Right atrium auricular region (tissue), 2 donors: Measurements from ENCODE around the gene OPTN. TPM values are rescaled to one million over a fixed set of nuclear protein-coding genes. Genes with fewer than 3 reads are reported as not detected.
"Not testable (repeated sequence)": the region's sequence is repeated elsewhere in the genome, so short reads cannot be mapped to it uniquely, and the experiment has no call there.

Source experiments
- DNase-seq: peaks from one replicate; pipeline ENCODE4 v3.0.0-alpha.2; 2019; ENCODE audit warnings: low spot score
- H3K27ac ChIP-seq, 2 donors: fragments of 200-600 bp; sonication (generic); 1 replicate in 1 of 2; 2 replicates in 1 of 2; pipeline ENCODE4 v1.5.1; 2016 to 2019
- H3K27me3 ChIP-seq, 2 donors: fragments of 200-600 bp; sonication (generic); one replicate each; pipeline versions ENCODE4 v1.5.1 to v1.6.0; 2017 to 2019
- H3K36me3 ChIP-seq: fragments of 200-600 bp; sonication (generic); one replicate; pipeline ENCODE4 v1.5.1; 2016
- H3K4me1 ChIP-seq, 2 donors: fragments of 200-600 bp; sonication (generic); one replicate each; pipeline versions ENCODE4 v1.5.1 to v1.6.0; 2017 to 2019
- H3K4me3 ChIP-seq, 2 donors: fragments of 200-600 bp; sonication (generic); 1 replicate in 1 of 2; 2 replicates in 1 of 2; pipeline ENCODE4 v1.5.1; 2017 to 2019; ENCODE audit warnings: mild to moderate bottlenecking in 1 of 2, moderate library complexity in 1 of 2
- H3K9me3 ChIP-seq, 2 donors: fragments of 200-600 bp; sonication (generic); one replicate each; pipeline ENCODE4 v1.5.1; 2019
- total RNA-seq, 2 donors: library from RNA; depleted of rRNA; stranded (reverse); fragments of >200 nt; gene quantifications; one replicate each; pipeline ENCODE4 v1.1.0, GENCODE V29; 2016
- TF ChIP-seq, protein P1 (sequence below), 2 donors: fragments of 200-600 bp; sonication (generic); IDR thresholded peaks; one replicate each; pipeline ENCODE4 v1.5.1; 2019; ENCODE audit warnings: antibody characterized with exemption in 2 of 2

The OPTN gene
- total RNA-seq, 2 donors from 2014 or later, result 67.9 to 82.7 TPM

DNA sequence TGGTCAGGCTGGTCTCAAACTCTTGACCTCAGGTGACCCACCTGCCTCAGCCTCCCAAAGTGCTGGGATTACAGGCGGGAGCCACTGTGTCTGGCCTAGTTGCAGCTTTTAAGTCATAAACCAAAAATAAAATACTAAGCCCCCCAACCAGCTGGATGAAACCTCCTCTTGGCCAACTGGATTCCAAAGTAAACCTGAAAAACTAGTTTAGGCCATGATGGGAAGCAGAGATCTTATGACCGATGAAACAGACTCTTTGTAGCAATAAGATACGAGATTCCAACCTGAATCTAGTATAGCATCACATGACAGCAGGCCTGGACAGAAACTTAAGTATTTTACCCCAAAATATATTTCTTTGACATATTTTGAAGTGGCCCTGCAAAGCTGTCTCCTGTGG lies 52.3 kb downstream of the OPTN start:
- no peak overlapping the region for H3K27ac ChIP-seq
- H3K4me3 ChIP-seq, result no peak overlapping the region
- TF ChIP-seq, protein P1, sequence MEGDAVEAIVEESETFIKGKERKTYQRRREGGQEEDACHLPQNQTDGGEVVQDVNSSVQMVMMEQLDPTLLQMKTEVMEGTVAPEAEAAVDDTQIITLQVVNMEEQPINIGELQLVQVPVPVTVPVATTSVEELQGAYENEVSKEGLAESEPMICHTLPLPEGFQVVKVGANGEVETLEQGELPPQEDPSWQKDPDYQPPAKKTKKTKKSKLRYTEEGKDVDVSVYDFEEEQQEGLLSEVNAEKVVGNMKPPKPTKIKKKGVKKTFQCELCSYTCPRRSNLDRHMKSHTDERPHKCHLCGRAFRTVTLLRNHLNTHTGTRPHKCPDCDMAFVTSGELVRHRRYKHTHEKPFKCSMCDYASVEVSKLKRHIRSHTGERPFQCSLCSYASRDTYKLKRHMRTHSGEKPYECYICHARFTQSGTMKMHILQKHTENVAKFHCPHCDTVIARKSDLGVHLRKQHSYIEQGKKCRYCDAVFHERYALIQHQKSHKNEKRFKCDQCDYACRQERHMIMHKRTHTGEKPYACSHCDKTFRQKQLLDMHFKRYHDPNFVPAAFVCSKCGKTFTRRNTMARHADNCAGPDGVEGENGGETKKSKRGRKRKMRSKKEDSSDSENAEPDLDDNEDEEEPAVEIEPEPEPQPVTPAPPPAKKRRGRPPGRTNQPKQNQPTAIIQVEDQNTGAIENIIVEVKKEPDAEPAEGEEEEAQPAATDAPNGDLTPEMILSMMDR (IDR thresholded peaks at IDR 0.05), result no peak

DNA sequence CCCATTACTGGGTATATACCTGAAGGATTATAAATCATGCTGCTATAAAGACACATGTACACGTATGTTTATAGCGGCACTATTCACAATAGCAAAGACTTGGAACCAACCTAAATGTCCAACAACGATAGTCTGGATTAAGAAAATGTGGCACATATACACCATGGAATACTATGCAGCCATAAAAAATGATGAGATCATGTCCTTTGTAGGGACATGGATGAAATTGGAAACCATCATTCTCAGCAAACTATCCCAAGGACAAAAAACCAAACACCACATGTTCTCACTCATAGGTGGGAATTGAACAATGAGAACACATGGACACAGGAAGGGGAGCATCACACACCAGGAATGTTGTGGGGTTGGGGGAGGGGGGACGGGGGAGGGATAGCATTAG lies 55.9 kb downstream of the OPTN start:
- H3K27ac ChIP-seq, H3K27me3 ChIP-seq, H3K4me3 ChIP-seq, H3K4me1 ChIP-seq, H3K9me3 ChIP-seq, DNase-seq, H3K36me3 ChIP-seq: not testable (repeated sequence)

More for the DNA sequence above, 52.3 kb downstream of the OPTN start:
- Histone ChIP-seq H3K36me3 (no peaks in the 10 kb centered on the region), H3K4me1 (no peaks in the 10 kb centered on the region), H3K27me3 (no peaks in the 10 kb centered on the region), H3K9me3 (peaks cover 0 to 5% of the 10 kb centered on the region in 2 donors)
- no peak for DNase-seq

DNA sequence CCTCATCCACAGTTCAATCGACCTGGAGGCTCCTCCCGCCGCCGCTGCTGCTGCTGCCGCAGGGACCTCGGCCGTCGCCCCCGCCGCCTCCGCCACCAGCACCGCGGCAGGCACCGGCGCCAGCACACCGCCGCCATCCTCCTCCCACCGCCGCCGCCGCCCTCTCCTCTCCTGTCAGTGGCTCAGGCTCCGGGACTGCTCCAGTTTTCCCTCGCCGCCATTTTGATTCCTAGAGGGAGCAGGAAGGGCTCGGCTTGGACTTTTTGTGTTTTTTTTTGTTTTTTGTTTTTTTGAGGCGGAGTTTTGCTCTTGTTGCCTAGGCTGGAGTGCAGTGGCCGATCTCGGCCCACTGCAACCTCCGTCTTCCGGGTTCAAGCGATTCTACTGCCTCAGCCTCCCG lies 58.4 kb downstream of the OPTN start:
- Histone ChIP-seq H3K36me3 (no peaks in the 10 kb centered on the region), H3K9me3 (no peaks in the 10 kb centered on the region), H3K4me3 (peak overlapping the region; percentile 11 to 36), H3K4me1 (peaks cover 0 to 13% of the 10 kb centered on the region in 2 donors), H3K27me3 (no peaks in the 10 kb centered on the region), H3K27ac (no peak overlapping the region)
- TF ChIP-seq, protein P1 (IDR thresholded peaks at IDR 0.05), result no peak
- DNase-seq, result no peak

DNA sequence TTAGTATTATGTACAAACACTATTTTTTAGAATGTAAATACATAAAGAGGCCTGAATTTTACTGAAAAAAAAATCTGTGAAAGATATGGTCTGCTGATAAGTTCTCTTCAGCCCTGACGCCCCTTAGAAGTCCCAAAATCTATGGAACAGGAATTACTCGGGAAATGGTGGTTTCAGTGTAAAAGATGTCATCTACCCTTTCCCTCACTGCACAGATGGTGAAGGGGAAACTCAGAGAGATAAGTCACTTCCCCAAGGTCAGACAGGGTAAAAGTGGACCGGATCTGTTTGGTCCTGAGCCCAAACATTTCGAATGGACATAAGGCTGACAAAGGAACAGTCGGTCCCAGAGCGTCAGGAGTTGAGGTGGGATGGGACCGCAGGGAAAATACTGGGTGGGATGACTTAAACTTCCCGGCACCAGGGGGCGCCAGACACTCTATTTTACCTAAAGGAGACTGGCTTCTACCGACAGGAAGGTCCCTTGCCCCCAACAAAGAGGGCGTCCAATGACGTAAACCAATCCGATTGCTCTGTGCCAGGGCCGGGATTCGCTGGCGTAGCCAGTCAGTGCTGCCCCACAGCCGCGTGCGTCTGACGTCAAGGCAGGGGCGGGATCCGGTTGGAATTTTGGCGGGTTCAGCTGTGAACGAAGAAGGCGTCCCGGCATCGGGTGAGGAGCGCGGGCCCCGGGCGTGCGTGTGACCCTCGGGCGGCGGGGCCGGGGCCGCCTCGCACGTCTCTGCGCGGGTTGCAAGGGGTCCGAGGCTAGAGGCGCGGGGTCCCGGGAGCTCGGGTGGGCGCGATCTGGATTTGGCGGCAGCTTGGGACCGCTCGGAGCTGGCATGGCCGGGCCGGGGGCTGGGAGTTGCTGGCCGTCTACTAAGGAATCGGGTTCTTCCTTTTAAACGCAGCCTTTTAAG lies 61.2 kb downstream of the OPTN start, which contains the start of gene MCM10:
Gene MCM10 (plus strand): TSS at position 625 of the 923 bp plus-strand sequence. CDS start 2,645 bp downstream, outside the sequence.
- Histone ChIP-seq H3K9me3 (no peaks in the 10 kb centered on the region), H3K36me3 (no peaks in the 10 kb centered on the region), H3K27me3 (no peaks in the 10 kb centered on the region), H3K4me3 (peak within 1 kb of the TSS; percentile 29 to 52), H3K4me1 (peaks cover 0 to 13% of the 10 kb centered on the region in 2 donors), H3K27ac (peak within 1 kb of the TSS in 1 of 2 donors; percentile 35)
- TF ChIP-seq, protein P1 (IDR thresholded peaks at IDR 0.05), result peak; percentile 75 to 93
- DNase-seq, result peak; percentile 99

DNA sequence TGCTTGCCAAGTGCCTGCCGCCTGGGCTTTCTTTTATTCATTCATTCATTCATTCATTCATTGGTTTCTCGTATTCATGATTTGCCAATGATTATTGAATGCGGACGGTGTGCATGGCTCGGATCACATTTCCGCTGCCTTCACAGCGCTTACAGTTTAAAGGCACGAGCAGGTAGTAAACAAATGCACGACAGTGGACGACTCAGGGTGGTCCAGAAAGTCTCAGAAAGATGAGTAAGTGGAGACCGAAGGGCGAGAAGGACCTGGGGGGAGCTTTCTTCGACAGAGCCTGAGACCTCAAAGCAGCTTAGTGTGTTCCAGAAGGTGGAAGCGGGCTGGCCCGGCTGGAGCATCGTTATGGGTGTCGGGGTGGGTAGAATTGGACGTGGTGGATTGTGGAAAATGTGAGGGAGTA lies 61.9 kb downstream of the OPTN start:
- no peaks in the 10 kb centered on the region for H3K27me3 ChIP-seq
- no peaks in the 10 kb centered on the region for H3K36me3 ChIP-seq
- peaks cover 0 to 13% of the 10 kb centered on the region in 2 donors for H3K4me1 ChIP-seq
- TF ChIP-seq, protein P1 (IDR thresholded peaks at IDR 0.05), result no peak
- peak overlapping the region in 1 of 2 donors; percentile 35 for H3K27ac ChIP-seq
- no peaks in the 10 kb centered on the region for H3K9me3 ChIP-seq
- peak overlapping the region; percentile 29 to 52 for H3K4me3 ChIP-seq
- no peak for DNase-seq

- TF ChIP-seq, protein P1 (IDR thresholded peaks at IDR 0.05), result no peak
- DNase-seq, result no peak
- Histone ChIP-seq H3K27ac (no peak overlapping the region), H3K4me1 (peaks cover 0 to 13% of the 10 kb centered on the region in 2 donors), H3K9me3 (no peaks in the 10 kb centered on the region), H3K36me3 (no peaks in the 10 kb centered on the region), H3K4me3 (no peak overlapping the region), H3K27me3 (no peaks in the 10 kb centered on the region)
Measured at GRCh38 chr10:13163859-13164258, 63.9 kb downstream of the OPTN start.
